Cardiac muscle cell (in vitro differentiated cells and primary cell): ENCODE measurements around the gene C1orf115. TPM values are rescaled to one million over a fixed set of nuclear protein-coding genes. Genes with fewer than 3 reads are reported as not detected.
"Not testable (repeated sequence)": the region's sequence is repeated elsewhere in the genome, so short reads cannot be mapped to it uniquely, and the experiment has no call there.

Experiments used
- DNase-seq, 2 donors: peaks; one replicate each; pipeline versions ENCODE4 v3.0.0 to v3.0.0-alpha.2; 2010 to 2017; ENCODE audit warnings: low read depth in 1 of 2, low spot score in 1 of 2
- H3K27ac ChIP-seq: fragments of 200-600 bp; sonication (generic); 2 replicates; pipeline ENCODE4 v1.5.1; 2016
- H3K27me3 ChIP-seq: fragments of 200-600 bp; sonication (generic); 2 replicates; pipeline ENCODE4 v1.6.0; 2016; ENCODE audit warnings: control low read depth
- H3K36me3 ChIP-seq: fragments of 200-600 bp; sonication (generic); 2 replicates; pipeline ENCODE4 v1.5.1; 2016; ENCODE audit warnings: control low read depth
- H3K4me1 ChIP-seq: fragments of 200-600 bp; sonication (generic); 2 replicates; pipeline ENCODE4 v1.8.1; 2017; ENCODE audit warnings: low read depth, mild to moderate bottlenecking, mixed run types
- H3K4me3 ChIP-seq: fragments of 200-600 bp; sonication (generic); 2 replicates; pipeline ENCODE4 v1.5.1; 2016; ENCODE audit warnings: mild to moderate bottlenecking
- H3K9me3 ChIP-seq: fragments of 200-600 bp; sonication (generic); 2 replicates; pipeline ENCODE4 v1.5.1; 2017; ENCODE audit warnings: low read depth, mild to moderate bottlenecking, control low read depth
- CTCF ChIP-seq: IDR thresholded peaks from 2 replicates; pipeline ENCODE4 v1.5.1; 2012; ENCODE audit warnings: low read depth, mild to moderate bottlenecking, low read length
- polyA plus RNA-seq: library from polyadenylated mRNA; unstranded; fragments of >200 nt; fragmentation: Nextera tagmentation; extraction: Ambion mirVana; gene quantifications from 2 replicates; pipeline ENCODE4 v1.2.1, GENCODE V29; 2016
- total RNA-seq: library from RNA; depleted of rRNA; stranded (reverse); fragments of >200 nt; gene quantifications from 2 replicates; pipeline ENCODE4 v1.2.3, GENCODE V29; 2016

Gene C1orf115
- total and polyA plus RNA-seq, 2 experiments from 2014 or later: 5.3 to 7.5 TPM

- TF ChIP-seq CTCF: no peak
- Histone ChIP-seq H3K36me3 (no peaks in the 10 kb centered on the region), H3K9me3 (no peaks in the 10 kb centered on the region), H3K27me3 (no peaks in the 10 kb centered on the region), H3K27ac (no peak overlapping the region), H3K4me1 (no peaks in the 10 kb centered on the region), H3K4me3 (no peak overlapping the region)
- DNase-seq: no peak
Observed at GRCh38 chr1:220730486-220730885, 40.3 kb downstream of the C1orf115 start.

DNA sequence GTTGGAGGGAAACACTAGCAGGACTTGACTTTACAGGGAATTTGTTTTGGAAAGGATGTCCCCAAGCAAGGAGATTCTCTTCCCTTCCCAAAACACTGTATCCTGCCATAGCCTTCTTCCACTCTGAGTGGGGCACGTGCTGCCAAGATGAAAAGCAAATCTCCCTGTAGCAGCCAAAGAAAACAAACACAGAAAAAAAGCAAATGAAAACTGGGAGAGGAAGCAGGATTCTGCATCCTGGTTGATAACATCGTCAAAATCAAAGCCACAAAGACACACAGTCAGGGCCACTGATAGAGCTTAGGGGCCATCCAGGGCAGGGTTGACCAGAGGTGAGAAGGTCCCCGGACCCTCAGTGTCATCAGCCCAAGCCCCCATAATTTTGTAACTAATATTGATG is 42.0 kb downstream of the C1orf115 start:
- H3K9me3 ChIP-seq: no peaks in the 10 kb centered on the region
- H3K4me3 ChIP-seq: no peak overlapping the region
- H3K36me3 ChIP-seq: no peaks in the 10 kb centered on the region
- H3K27ac ChIP-seq: no peak overlapping the region
- TF ChIP-seq CTCF: no peak
- H3K27me3 ChIP-seq: no peaks in the 10 kb centered on the region
- DNase-seq: no peak
- H3K4me1 ChIP-seq: no peaks in the 10 kb centered on the region

DNA sequence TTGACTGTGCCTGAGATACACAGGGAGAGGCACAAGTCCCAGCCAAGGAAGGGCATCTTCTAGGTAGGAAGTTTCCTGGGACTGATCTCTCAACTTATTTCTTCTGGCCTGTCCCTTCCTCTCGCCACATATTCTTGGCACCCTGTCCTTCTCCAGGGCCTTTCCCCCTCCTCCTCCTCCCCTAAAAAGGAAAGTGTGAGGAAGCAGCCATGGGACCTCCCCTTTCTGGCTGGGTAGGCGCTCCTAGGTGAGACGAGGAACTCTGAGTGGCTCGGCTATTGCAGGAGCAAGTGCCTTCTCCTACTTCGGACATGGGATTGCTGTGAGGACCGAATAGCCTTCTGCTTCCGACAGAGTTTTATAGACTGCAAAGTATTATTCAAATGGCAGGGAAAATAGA is 42.5 kb downstream of the C1orf115 start:
- no peak for TF ChIP-seq CTCF
- Histone ChIP-seq H3K27me3 (no peaks in the 10 kb centered on the region), H3K4me1 (no peaks in the 10 kb centered on the region), H3K4me3 (no peak overlapping the region), H3K9me3 (no peaks in the 10 kb centered on the region), H3K36me3 (no peaks in the 10 kb centered on the region), H3K27ac (no peak overlapping the region)
- DNase-seq: no peak

DNA sequence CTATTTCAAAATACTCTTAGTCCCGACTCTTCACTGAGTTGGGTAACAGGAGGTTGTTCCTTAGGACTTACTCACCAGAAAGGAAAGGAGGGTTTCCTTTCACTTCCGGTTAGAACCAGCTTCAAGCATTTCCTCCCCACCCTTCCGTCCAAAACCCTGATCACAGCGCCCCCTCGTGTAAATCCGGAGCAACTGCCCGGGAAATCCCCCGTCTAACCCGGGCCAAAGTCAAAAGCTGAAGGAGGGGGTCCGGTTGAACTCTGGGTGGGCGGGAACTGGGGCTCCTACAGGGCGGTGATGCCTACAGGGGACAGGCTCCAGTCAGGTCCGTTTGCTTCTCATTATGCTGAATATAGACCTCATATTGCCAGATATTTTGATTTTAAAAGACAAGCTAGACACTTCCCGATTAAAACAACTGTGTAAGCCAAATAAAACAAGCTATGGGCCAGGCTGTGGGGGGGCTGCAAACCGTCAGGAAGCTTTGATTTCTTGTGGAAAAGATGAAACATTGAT is 43.0 kb downstream of the C1orf115 start:
- H3K27me3 ChIP-seq: no peaks in the 10 kb centered on the region
- H3K4me3 ChIP-seq: no peak overlapping the region
- no peaks in the 10 kb centered on the region for H3K4me1 ChIP-seq
- no peaks in the 10 kb centered on the region for H3K9me3 ChIP-seq
- peak; percentile 80 to 97 for DNase-seq
- H3K36me3 ChIP-seq: no peaks in the 10 kb centered on the region
- H3K27ac ChIP-seq: no peak overlapping the region
- peak; percentile 84 for TF ChIP-seq CTCF

DNA sequence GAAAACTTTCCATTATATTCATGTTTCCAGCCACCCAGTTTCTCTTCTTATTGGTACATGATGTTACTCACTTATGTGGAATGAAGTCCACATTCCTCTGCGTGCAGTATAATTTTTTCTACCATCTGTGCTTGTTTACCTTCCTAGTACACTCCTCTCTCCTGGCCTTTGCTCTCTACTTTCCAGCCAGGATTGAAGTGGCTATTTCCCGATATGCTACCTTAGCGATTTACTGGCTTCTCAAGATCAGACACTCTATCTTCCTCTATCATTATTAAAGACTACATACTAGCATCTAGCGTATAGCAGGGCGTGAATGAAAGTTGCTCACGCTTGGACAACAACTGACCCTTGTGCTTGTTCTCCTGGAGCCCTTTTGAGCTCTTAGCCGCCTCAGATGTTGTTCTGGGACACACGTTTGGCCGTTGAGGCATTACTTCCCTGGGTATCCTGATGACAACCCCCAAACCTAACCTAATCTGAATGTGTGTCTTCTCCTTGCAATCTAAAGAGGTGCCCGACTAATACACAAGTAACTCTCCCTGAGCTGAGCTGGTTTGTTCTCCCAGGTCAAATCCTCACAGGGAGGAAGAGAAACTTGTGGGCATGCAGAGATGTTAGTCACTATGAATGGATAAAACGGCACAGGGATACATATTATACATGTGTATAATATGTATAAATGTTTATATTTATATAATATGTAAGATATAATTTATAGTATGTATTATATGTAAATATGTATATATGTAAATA is 44.6 kb downstream of the C1orf115 start:
- no peaks in the 10 kb centered on the region for H3K36me3 ChIP-seq
- H3K4me1 ChIP-seq: no peaks in the 10 kb centered on the region
- no peak overlapping the region for H3K27ac ChIP-seq
- no peaks in the 10 kb centered on the region for H3K9me3 ChIP-seq
- DNase-seq: peak in 1 of 2 donors; percentile 73
- no peak overlapping the region for H3K4me3 ChIP-seq
- TF ChIP-seq CTCF: no peak
- no peaks in the 10 kb centered on the region for H3K27me3 ChIP-seq

DNA sequence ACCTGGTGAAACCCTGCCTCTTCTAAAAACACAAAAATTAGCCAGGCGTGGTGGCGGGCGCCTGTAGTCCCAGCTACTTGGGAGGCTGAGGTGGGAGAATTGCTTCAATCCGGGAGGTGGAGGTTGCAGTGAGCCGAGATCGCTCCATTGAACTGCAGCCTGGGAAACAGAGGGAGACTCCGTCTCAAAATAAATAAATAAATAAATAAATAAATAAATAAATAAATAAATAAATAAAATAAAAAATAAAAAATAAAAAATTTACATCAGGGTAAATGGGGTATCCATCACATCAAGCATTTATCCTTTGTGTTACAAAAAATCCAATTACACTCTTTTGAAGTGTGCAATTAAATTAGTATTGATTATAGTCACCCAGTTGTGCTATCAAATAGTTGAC is 46.1 kb downstream of the C1orf115 start:
- not testable (repeated sequence) for H3K4me1 ChIP-seq, H3K27ac ChIP-seq, H3K27me3 ChIP-seq, H3K4me3 ChIP-seq, H3K36me3 ChIP-seq, H3K9me3 ChIP-seq, DNase-seq
